NCI-H128 (cell line): ENCODE data around the gene DUSP8.
"Not testable (repeated sequence)": the region's sequence is repeated elsewhere in the genome, so short reads cannot be mapped to it uniquely, and the experiment has no call there.

Experiments used
- DNase-seq: peaks from one replicate; lab custom pipeline; 2025; ENCODE audit not compliant: unreplicated experiment; lab: John Stamatoyannopoulos, UW

DUSP8 gene

GRCh38 chr11:1572197-1573076 is at the start of gene DUSP8:
Gene DUSP8 (minus strand): TSS chr11:1572271. CDS start chr11:1565826, 6,445 bp downstream.
- DNase-seq = peak; percentile 62

- DNase-seq = no peak
Measured at GRCh38 chr11:1619449-1619848, 47.4 kb upstream of the DUSP8 start.

- no peak for DNase-seq
Measured at GRCh38 chr11:1618231-1618630, 46.2 kb upstream of the DUSP8 start.

- no peak for DNase-seq
Measured at GRCh38 chr11:1608363-1608762, 36.3 kb upstream of the DUSP8 start, which contains the start of gene KRTAP5-3. Gene KRTAP5-3 (minus strand): TSS chr11:1608463. CDS start chr11:1608385, 78 bp downstream.

GRCh38 chr11:1607901-1608300 is 35.8 kb upstream of the DUSP8 start:
- DNase-seq = not testable (repeated sequence)

- not testable (repeated sequence) for DNase-seq
Measured at GRCh38 chr11:1607156-1607845, 35.2 kb upstream of the DUSP8 start.

- DNase-seq = not testable (repeated sequence)
Measured at GRCh38 chr11:1605923-1606322, 33.9 kb upstream of the DUSP8 start.

GRCh38 chr11:1604711-1605110 is 32.6 kb upstream of the DUSP8 start:
- DNase-seq = no peak

GRCh38 chr11:1604181-1604580 is 32.1 kb upstream of the DUSP8 start:
- DNase-seq = no peak

- DNase-seq = no peak
Measured at GRCh38 chr11:1603629-1604028, 31.6 kb upstream of the DUSP8 start.

- DNase-seq = not testable (repeated sequence)
Measured at GRCh38 chr11:1601663-1602062, 29.6 kb upstream of the DUSP8 start.

- DNase-seq = no peak
Measured at GRCh38 chr11:1600626-1601025, 28.6 kb upstream of the DUSP8 start.

GRCh38 chr11:1598816-1599215 is 26.7 kb upstream of the DUSP8 start:
- DNase-seq = no peak

GRCh38 chr11:1598406-1598805 is 26.3 kb upstream of the DUSP8 start:
- not testable (repeated sequence) for DNase-seq

GRCh38 chr11:1597994-1598380 is 25.9 kb upstream of the DUSP8 start, which contains the start of gene KRTAP5-2:
Gene KRTAP5-2 (minus strand): TSS chr11:1598294. CDS start chr11:1598250, 44 bp downstream.
- DNase-seq = no peak

- no peak for DNase-seq
Measured at GRCh38 chr11:1597331-1597993, 25.4 kb upstream of the DUSP8 start.

GRCh38 chr11:1596576-1597121 is 24.6 kb upstream of the DUSP8 start:
- not testable (repeated sequence) for DNase-seq

- DNase-seq = not testable (repeated sequence)
Measured at GRCh38 chr11:1595994-1596575, 24.0 kb upstream of the DUSP8 start.

- DNase-seq = no peak
Measured at GRCh38 chr11:1592628-1593027, 20.6 kb upstream of the DUSP8 start.

- DNase-seq = no peak
Measured at GRCh38 chr11:1589996-1590395, 17.9 kb upstream of the DUSP8 start.
